Thoracic aorta (tissue), 2 donors: ENCODE measurements around the gene RCBTB2. TPM values are rescaled to one million over a fixed set of nuclear protein-coding genes. Genes with fewer than 3 reads are reported as not detected.

Experiments used
- ATAC-seq: fragments of 150-250 bp; one replicate; pipeline ENCODE4 v1.8.0; 2017; ENCODE audit warnings: low read depth; ENCODE audit not compliant: insufficient number of reproducible peaks, low FRiP score
- DNase-seq: peaks from one replicate; pipeline ENCODE4 v3.0.0-alpha.2; 2020; ENCODE audit warnings: low spot score
- H3K27ac ChIP-seq, 2 donors: fragments of 200-600 bp; sonication (generic); 1 replicate in 1 of 2; 2 replicates in 1 of 2; pipeline ENCODE4 v1.5.1; 2016; ENCODE audit warnings: mild to moderate bottlenecking in 2 of 2, moderate library complexity in 2 of 2
- H3K27me3 ChIP-seq: fragments of 200-600 bp; sonication (generic); replicated peaks from 2 replicates; pipeline ENCODE4 v1.6.0; 2016; ENCODE audit warnings: mild to moderate bottlenecking; ENCODE audit not compliant: insufficient read depth
- H3K36me3 ChIP-seq: fragments of 200-600 bp; sonication (generic); one replicate; pipeline ENCODE4 v1.5.1; 2016
- H3K4me1 ChIP-seq, 2 donors: fragments of 200-600 bp; sonication (generic); 1 replicate in 1 of 2; 2 replicates in 1 of 2; pipeline versions ENCODE4 v1.5.1 to v1.6.0; 2016; ENCODE audit warnings: low read depth in 2 of 2, mild to moderate bottlenecking in 1 of 2; ENCODE audit not compliant: control insufficient read depth in 1 of 2
- H3K4me3 ChIP-seq: fragments of 200-600 bp; sonication (generic); 2 replicates; pipeline ENCODE4 v1.5.1; 2016; ENCODE audit warnings: mild to moderate bottlenecking
- H3K9me3 ChIP-seq: fragments of 200-600 bp; sonication (generic); 2 replicates; pipeline ENCODE4 v1.5.1; 2016
- CTCF ChIP-seq: fragments of 200-600 bp; sonication (generic); IDR thresholded peaks from one replicate; pipeline ENCODE4 v1.5.1; 2019; ENCODE audit warnings: antibody characterized with exemption
- total RNA-seq, 2 donors: library from RNA; depleted of rRNA; stranded (reverse); fragments of >200 nt; gene quantifications; one replicate each; pipeline versions ENCODE4 v1.1.0 to v1.2.3, GENCODE V29; 2016

The RCBTB2 gene
- total RNA-seq, 2 donors from 2014 or later: 15.8 to 16.4 TPM

- no peaks in the 10 kb centered on the region for H3K9me3 ChIP-seq
- peak overlapping the region in 1 of 2 donors; percentile 81 for H3K27ac ChIP-seq
- H3K27me3 ChIP-seq: no peaks in the 10 kb centered on the region
- no peak for ATAC-seq
- H3K36me3 ChIP-seq: no peaks in the 10 kb centered on the region
- H3K4me1 ChIP-seq: peaks cover 9 to 37% of the 10 kb centered on the region in 2 donors
- TF ChIP-seq CTCF: no peak
- H3K4me3 ChIP-seq: no peak overlapping the region
- no peak for DNase-seq
Measured at GRCh38 chr13:48573213-48574007, 40.5 kb upstream of the RCBTB2 start.

- Histone ChIP-seq H3K4me1 (peaks cover 19 to 51% of the 10 kb centered on the region in 2 donors), H3K9me3 (no peaks in the 10 kb centered on the region), H3K36me3 (no peaks in the 10 kb centered on the region), H3K27ac (peak overlapping the region; percentile 81 to 91), H3K27me3 (no peaks in the 10 kb centered on the region), H3K4me3 (peak overlapping the region; percentile 64)
- no peak for TF ChIP-seq CTCF
- ATAC-seq (no peak), DNase-seq (no peak)
Measured at GRCh38 chr13:48571126-48571913, 38.4 kb upstream of the RCBTB2 start.

- Histone ChIP-seq H3K9me3 (no peaks in the 10 kb centered on the region), H3K4me1 (peaks cover 19 to 51% of the 10 kb centered on the region in 2 donors), H3K36me3 (no peaks in the 10 kb centered on the region), H3K27me3 (no peaks in the 10 kb centered on the region), H3K4me3 (no peak overlapping the region), H3K27ac (peak overlapping the region; percentile 81 to 91)
- ATAC-seq (no peak), DNase-seq (no peak)
- TF ChIP-seq CTCF: no peak
Measured at GRCh38 chr13:48570216-48570828, 37.4 kb upstream of the RCBTB2 start.

GRCh38 chr13:48569104-48569666, 36.3 kb upstream of the RCBTB2 start:
- peak overlapping the region; percentile 81 to 91 for H3K27ac ChIP-seq
- H3K36me3 ChIP-seq: no peaks in the 10 kb centered on the region
- no peak for ATAC-seq
- peaks cover 19 to 51% of the 10 kb centered on the region in 2 donors for H3K4me1 ChIP-seq
- no peaks in the 10 kb centered on the region for H3K9me3 ChIP-seq
- H3K27me3 ChIP-seq: no peaks in the 10 kb centered on the region
- H3K4me3 ChIP-seq: no peak overlapping the region
- TF ChIP-seq CTCF: no peak
- no peak for DNase-seq
